ENCODE data around the gene OR52B2.
"Not testable (repeated sequence)": the region's sequence is repeated elsewhere in the genome, so short reads cannot be mapped to it uniquely, and the experiment has no call there.

Gene OR52B2

GRCh38 chr11:6151117-6151516 is 19.0 kb downstream of the OR52B2 start:
- no peak for DNase-seq

GRCh38 chr11:6143737-6144136 is 26.4 kb downstream of the OR52B2 start:
- not testable (repeated sequence) for DNase-seq

- no peak for DNase-seq
Observed at GRCh38 chr11:6142936-6143335, 27.2 kb downstream of the OR52B2 start.

GRCh38 chr11:6135936-6136335 is 34.2 kb downstream of the OR52B2 start:
- not testable (repeated sequence) for DNase-seq

- no peak for DNase-seq
Observed at GRCh38 chr11:6132431-6132830, 37.7 kb downstream of the OR52B2 start.

GRCh38 chr11:6129635-6130034 is 40.5 kb downstream of the OR52B2 start:
- no peak for DNase-seq

GRCh38 chr11:6129011-6129410 is 41.1 kb downstream of the OR52B2 start:
- DNase-seq = no peak

- DNase-seq = no peak
Observed at GRCh38 chr11:6127881-6128280, 42.2 kb downstream of the OR52B2 start.

GRCh38 chr11:6124245-6124644 is 45.9 kb downstream of the OR52B2 start:
- DNase-seq = no peak

All from activated gamma-delta T cell treated with Interleukin-2 at 50 U/mL for 16 hours (primary cell).